ENCODE results near the gene COL6A1. TPM values are rescaled to one million over a fixed set of nuclear protein-coding genes. Genes with fewer than 3 reads are reported as not detected.
A peak's percentile ranks its signal among the peaks of the same experiment; 100 is the strongest.

The COL6A1 gene
- total RNA-seq, 6 experiments from 2014 or later, result 350 to 415 (median 382) TPM

DNA sequence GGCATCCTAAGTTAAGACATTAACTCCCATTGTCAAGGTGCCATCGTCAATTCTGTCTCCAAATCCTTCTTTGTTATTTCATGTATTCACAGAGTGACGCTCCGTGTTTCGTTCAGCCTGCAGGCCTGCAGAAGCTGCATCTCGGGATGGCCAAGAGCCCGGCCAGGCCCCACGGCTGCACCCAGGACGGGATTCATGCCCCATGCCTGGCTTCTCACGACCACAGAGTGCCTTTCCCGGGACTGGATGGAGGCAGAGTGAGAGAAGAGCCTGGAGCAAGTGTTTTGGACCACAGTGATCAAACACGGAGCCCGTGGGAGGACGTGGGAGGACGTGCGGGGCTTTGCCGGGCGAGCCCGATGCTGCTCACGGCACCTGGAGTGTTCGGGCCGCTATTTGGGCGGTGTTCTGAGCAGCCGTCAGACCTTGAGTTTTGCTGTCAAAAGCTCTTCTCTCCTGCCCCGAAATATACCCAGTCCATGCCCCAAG, 56.8 kb downstream of the COL6A1 start:
- H3K27ac Mint-ChIP-seq, result peak overlapping the region; percentile 92
- H3K4me1 Mint-ChIP-seq (ENCODE audit: low read depth), result peaks cover 14% of the 10 kb centered on the region
- DNase-seq, result no peak

DNA sequence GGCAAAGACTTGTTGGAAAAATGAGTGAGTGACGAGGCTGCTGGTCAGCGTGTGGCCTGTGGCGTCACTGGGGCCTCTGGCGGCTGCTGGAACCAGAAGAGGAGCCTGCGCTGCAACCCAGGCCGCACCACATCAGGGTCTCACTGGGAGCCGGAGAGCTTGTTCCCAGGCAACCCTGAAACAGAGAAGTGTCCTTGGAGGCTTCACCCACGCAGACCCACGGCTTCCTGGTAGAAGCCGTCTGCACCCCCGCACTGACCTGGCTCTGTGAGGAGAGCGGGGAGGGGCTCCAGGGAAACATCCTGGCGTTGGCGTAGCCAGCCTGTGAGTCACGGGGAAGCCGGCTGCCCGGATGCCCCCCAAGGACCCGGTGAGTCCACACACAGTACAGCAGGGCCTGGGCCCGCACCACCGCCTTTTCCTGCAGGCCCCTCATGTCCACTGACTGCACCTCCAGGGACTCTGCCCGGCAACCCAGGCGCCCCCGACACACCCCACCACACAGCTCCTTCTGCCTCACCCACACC, 57.4 kb downstream of the COL6A1 start:
- no peak for TF ChIP-seq CTCF (IDR thresholded peaks at IDR 0.05)
- H3K4me3 Mint-ChIP-seq, result peak overlapping the region; percentile 26; the same call in 1 of the 2 replicates
- H3K27me3 Mint-ChIP-seq (ENCODE audit: insufficient read depth), result peaks cover 4% of the 10 kb centered on the region
- peaks cover 14% of the 10 kb centered on the region for H3K4me1 Mint-ChIP-seq (ENCODE audit: low read depth)
- DNase-seq, result peak; percentile 50
- peak overlapping the region; percentile 92 for H3K27ac Mint-ChIP-seq
- H3K9me3 Mint-ChIP-seq, result no peaks in the 10 kb centered on the region
- H3K36me3 Mint-ChIP-seq (ENCODE audit: low read depth), result no peaks in the 10 kb centered on the region

More for the DNA sequence above, 56.8 kb downstream of the COL6A1 start:
- peaks cover 4% of the 10 kb centered on the region for H3K27me3 Mint-ChIP-seq (ENCODE audit: insufficient read depth)
- no peaks in the 10 kb centered on the region for H3K9me3 Mint-ChIP-seq
- TF ChIP-seq CTCF (IDR thresholded peaks at IDR 0.05), result no peak
- H3K4me3 Mint-ChIP-seq, result no peak overlapping the region
- no peaks in the 10 kb centered on the region for H3K36me3 Mint-ChIP-seq (ENCODE audit: low read depth)

- H3K27me3 Mint-ChIP-seq (ENCODE audit: insufficient read depth), result peaks cover 4% of the 10 kb centered on the region
- no peak overlapping the region for H3K27ac Mint-ChIP-seq
- TF ChIP-seq CTCF (IDR thresholded peaks at IDR 0.05), result no peak
- no peak for DNase-seq
- no peak overlapping the region for H3K4me3 Mint-ChIP-seq
- no peaks in the 10 kb centered on the region for H3K9me3 Mint-ChIP-seq
- peaks cover 16% of the 10 kb centered on the region for H3K4me1 Mint-ChIP-seq (ENCODE audit: low read depth)
- H3K36me3 Mint-ChIP-seq (ENCODE audit: low read depth), result no peaks in the 10 kb centered on the region
Measured at GRCh38 chr21:46039891-46040660, 58.5 kb downstream of the COL6A1 start.

GRCh38 chr21:46040707-46041106, 59.1 kb downstream of the COL6A1 start:
- no peaks in the 10 kb centered on the region for H3K9me3 Mint-ChIP-seq
- DNase-seq, result no peak
- H3K4me3 Mint-ChIP-seq, result no peak overlapping the region
- peaks cover 4% of the 10 kb centered on the region for H3K27me3 Mint-ChIP-seq (ENCODE audit: insufficient read depth)
- peak overlapping the region; percentile 29; the same call in 1 of the 2 replicates for H3K27ac Mint-ChIP-seq
- H3K36me3 Mint-ChIP-seq (ENCODE audit: low read depth), result no peaks in the 10 kb centered on the region
- peaks cover 19% of the 10 kb centered on the region for H3K4me1 Mint-ChIP-seq (ENCODE audit: low read depth)
- TF ChIP-seq CTCF (IDR thresholded peaks at IDR 0.05), result no peak

- Mint-ChIP-seq H3K27me3 (ENCODE audit: insufficient read depth) (peaks cover 4% of the 10 kb centered on the region), H3K4me1 (ENCODE audit: low read depth) (peaks cover 19% of the 10 kb centered on the region), H3K9me3 (no peaks in the 10 kb centered on the region), H3K36me3 (ENCODE audit: low read depth) (no peaks in the 10 kb centered on the region), H3K4me3 (no peak overlapping the region), H3K27ac (peak overlapping the region; percentile 29; the same call in 1 of the 2 replicates)
- no peak for DNase-seq
- no peak for TF ChIP-seq CTCF (IDR thresholded peaks at IDR 0.05)
Measured at GRCh38 chr21:46041183-46041582, 59.6 kb downstream of the COL6A1 start.

All from HFFc6 (cell line).